22Rv1 (cell line): Measurements from ENCODE around the gene TMEM217.

ENCODE experiments used
- ZFX ChIP-seq: fragments of 450-650 bp; IDR thresholded peaks from 2 replicates; pipeline ENCODE4 v1.6.1; 2017; ENCODE audit warnings: antibody characterized with exemption, borderline replicate concordance
- TF ChIP-seq, protein P1 (sequence below): fragments of 450-650 bp; IDR thresholded peaks from 2 replicates; pipeline ENCODE4 v1.5.1; 2017; ENCODE audit warnings: mild to moderate bottlenecking

DNA sequence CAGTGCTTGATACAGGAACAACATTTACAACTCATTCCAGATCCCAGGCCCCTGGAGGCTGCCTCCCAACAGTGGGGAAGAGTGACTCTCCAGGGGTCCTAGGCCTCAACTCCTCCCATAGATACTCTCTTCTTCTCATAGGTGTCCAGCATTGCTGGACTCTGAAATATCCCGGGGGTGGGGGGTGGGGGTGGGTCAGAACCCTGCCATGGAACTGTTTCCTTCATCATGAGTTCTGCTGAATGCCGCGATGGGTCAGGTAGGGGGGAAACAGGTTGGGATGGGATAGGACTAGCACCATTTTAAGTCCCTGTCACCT is 83.8 kb downstream of the TMEM217 start:
- TF ChIP-seq, protein P1, sequence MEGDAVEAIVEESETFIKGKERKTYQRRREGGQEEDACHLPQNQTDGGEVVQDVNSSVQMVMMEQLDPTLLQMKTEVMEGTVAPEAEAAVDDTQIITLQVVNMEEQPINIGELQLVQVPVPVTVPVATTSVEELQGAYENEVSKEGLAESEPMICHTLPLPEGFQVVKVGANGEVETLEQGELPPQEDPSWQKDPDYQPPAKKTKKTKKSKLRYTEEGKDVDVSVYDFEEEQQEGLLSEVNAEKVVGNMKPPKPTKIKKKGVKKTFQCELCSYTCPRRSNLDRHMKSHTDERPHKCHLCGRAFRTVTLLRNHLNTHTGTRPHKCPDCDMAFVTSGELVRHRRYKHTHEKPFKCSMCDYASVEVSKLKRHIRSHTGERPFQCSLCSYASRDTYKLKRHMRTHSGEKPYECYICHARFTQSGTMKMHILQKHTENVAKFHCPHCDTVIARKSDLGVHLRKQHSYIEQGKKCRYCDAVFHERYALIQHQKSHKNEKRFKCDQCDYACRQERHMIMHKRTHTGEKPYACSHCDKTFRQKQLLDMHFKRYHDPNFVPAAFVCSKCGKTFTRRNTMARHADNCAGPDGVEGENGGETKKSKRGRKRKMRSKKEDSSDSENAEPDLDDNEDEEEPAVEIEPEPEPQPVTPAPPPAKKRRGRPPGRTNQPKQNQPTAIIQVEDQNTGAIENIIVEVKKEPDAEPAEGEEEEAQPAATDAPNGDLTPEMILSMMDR: no peak
- no peak for TF ChIP-seq ZFX
